SU-DHL-6 (cell line): ENCODE results near the gene NCS1.

ENCODE experiments used
- H2AFZ ChIP-seq: fragments of 200-600 bp; sonication (generic); 2 replicates; pipeline ENCODE4 v1.6.1; 2014; ENCODE audit warnings: low read depth, mild to moderate bottlenecking, moderate library complexity, mixed read lengths, antibody characterized with exemption, low read length; ENCODE audit not compliant: severe bottlenecking
- H3F3A ChIP-seq: fragments of 200-600 bp; shearing (Covaris generic); 2 replicates; pipeline ENCODE4 v1.6.0; 2016; ENCODE audit warnings: antibody characterized with exemption, mild to moderate bottlenecking; ENCODE audit not compliant: insufficient read depth
- H3K27ac ChIP-seq: fragments of 200-600 bp; sonication (generic); 2 replicates; pipeline ENCODE4 v1.5.1; 2016; ENCODE audit warnings: low read depth, mild to moderate bottlenecking, low read length, moderate library complexity, mixed read lengths
- H3K27me3 ChIP-seq: fragments of 200-600 bp; sonication (generic), shearing (Covaris generic); 2 replicates; pipeline ENCODE4 v1.6.0; 2014; ENCODE audit warnings: mild to moderate bottlenecking, low read length
- H3K36me3 ChIP-seq: fragments of 200-600 bp; sonication (generic); 2 replicates; pipeline ENCODE4 v1.6.1; 2014; ENCODE audit warnings: mild to moderate bottlenecking, low read length, mixed read lengths
- H3K4me2 ChIP-seq: fragments of 300-600, 200-600 bp; shearing (Covaris generic), sonication (generic); 2 replicates; pipeline ENCODE4 v1.6.0; 2014; ENCODE audit warnings: low read length, low read depth, mild to moderate bottlenecking; ENCODE audit not compliant: poor library complexity, severe bottlenecking
- H3K4me3 ChIP-seq: fragments of 200-600 bp; sonication (generic); 2 replicates; pipeline ENCODE4 v1.5.1; 2014; ENCODE audit warnings: antibody characterized with exemption, low read length, mild to moderate bottlenecking, mixed read lengths; ENCODE audit not compliant: insufficient read depth, poor library complexity, severe bottlenecking
- H3K79me2 ChIP-seq: fragments of 200-600 bp; sonication (generic); 2 replicates; pipeline ENCODE4 v1.6.1; 2014; ENCODE audit warnings: mild to moderate bottlenecking, low read length, moderate library complexity; ENCODE audit not compliant: insufficient read depth
- H3K9ac ChIP-seq: fragments of 200-600 bp; sonication (generic); 2 replicates; pipeline ENCODE4 v1.7.0; 2014; ENCODE audit warnings: mild to moderate bottlenecking, low read length
- H3K9me2 ChIP-seq: fragments of 200-600 bp; sonication (generic); replicated peaks from 2 replicates; pipeline ENCODE4 v1.6.1; 2014; ENCODE audit warnings: low read length; ENCODE audit not compliant: insufficient read depth
- H3K9me3 ChIP-seq: fragments of 200-600 bp; sonication (generic); 2 replicates; pipeline ENCODE4 v1.6.1; 2014; ENCODE audit warnings: low read length, mixed read lengths; ENCODE audit not compliant: insufficient read depth
- H4K20me1 ChIP-seq: fragments of 200-600 bp; sonication (generic); 2 replicates; pipeline ENCODE4 v1.6.1; 2014; ENCODE audit warnings: low read depth, mild to moderate bottlenecking, antibody characterized with exemption, low read length, moderate library complexity, mixed read lengths
- CTCF ChIP-seq: fragments of 200-600 bp; sonication (generic); IDR thresholded peaks from one replicate; pipeline ENCODE4 v1.5.1; 2017; ENCODE audit warnings: antibody characterized with exemption, mild to moderate bottlenecking, low read length, moderate library complexity; ENCODE audit not compliant: insufficient read depth, poor library complexity, severe bottlenecking
- EZH2phosphoT487 ChIP-seq: fragments of 200-600 bp; sonication (generic), shearing (Covaris generic); conservative IDR thresholded peaks from 2 replicates; pipeline ENCODE4 v1.6.1; 2018; ENCODE audit warnings: mild to moderate bottlenecking, antibody characterized with exemption, low read length, moderate library complexity, mixed read lengths

The NCS1 gene

GRCh38 chr9:130225071-130225470 lies 52.9 kb downstream of the NCS1 start:
- Histone ChIP-seq H4K20me1 (no peaks in the 10 kb centered on the region), H3K9ac (no peak overlapping the region), H3K27me3 (no peaks in the 10 kb centered on the region), H3K9me3 (no peaks in the 10 kb centered on the region), H3K36me3 (no peaks in the 10 kb centered on the region), H3F3A (no peaks in the 10 kb centered on the region), H3K4me3 (no peak overlapping the region), H2AFZ (no peak overlapping the region), H3K9me2 (no peaks in the 10 kb centered on the region), H3K4me2 (no peak overlapping the region), H3K27ac (no peak overlapping the region), H3K79me2 (no peaks in the 10 kb centered on the region)
- TF ChIP-seq EZH2phosphoT487 (no peak), CTCF (no peak)

GRCh38 chr9:130225586-130225985 lies 53.4 kb downstream of the NCS1 start:
- no peaks in the 10 kb centered on the region for H4K20me1 ChIP-seq
- H3K9me2 ChIP-seq = no peaks in the 10 kb centered on the region
- no peak for TF ChIP-seq EZH2phosphoT487
- TF ChIP-seq CTCF = no peak
- no peaks in the 10 kb centered on the region for H3K9me3 ChIP-seq
- H3F3A ChIP-seq = no peaks in the 10 kb centered on the region
- H3K27ac ChIP-seq = no peak overlapping the region
- no peak overlapping the region for H3K4me2 ChIP-seq
- no peak overlapping the region for H3K4me3 ChIP-seq
- H3K9ac ChIP-seq = no peak overlapping the region
- H3K27me3 ChIP-seq = no peaks in the 10 kb centered on the region
- H3K36me3 ChIP-seq = no peaks in the 10 kb centered on the region
- H2AFZ ChIP-seq = no peak overlapping the region
- H3K79me2 ChIP-seq = no peaks in the 10 kb centered on the region

- no peak overlapping the region for H3K9ac ChIP-seq
- no peak overlapping the region for H3K4me3 ChIP-seq
- H3K79me2 ChIP-seq = no peaks in the 10 kb centered on the region
- H3K36me3 ChIP-seq = no peaks in the 10 kb centered on the region
- no peaks in the 10 kb centered on the region for H3K27me3 ChIP-seq
- H2AFZ ChIP-seq = no peak overlapping the region
- TF ChIP-seq CTCF = no peak
- no peak for TF ChIP-seq EZH2phosphoT487
- H3F3A ChIP-seq = no peaks in the 10 kb centered on the region
- H3K9me2 ChIP-seq = no peaks in the 10 kb centered on the region
- H4K20me1 ChIP-seq = no peaks in the 10 kb centered on the region
- no peak overlapping the region for H3K4me2 ChIP-seq
- no peaks in the 10 kb centered on the region for H3K9me3 ChIP-seq
- no peak overlapping the region for H3K27ac ChIP-seq
Observed at GRCh38 chr9:130226112-130226511, 53.9 kb downstream of the NCS1 start.

GRCh38 chr9:130227833-130228232 lies 55.6 kb downstream of the NCS1 start:
- no peak overlapping the region for H3K4me3 ChIP-seq
- no peak overlapping the region for H2AFZ ChIP-seq
- no peak overlapping the region for H3K27ac ChIP-seq
- TF ChIP-seq CTCF = no peak
- TF ChIP-seq EZH2phosphoT487 = no peak
- H3K27me3 ChIP-seq = no peaks in the 10 kb centered on the region
- no peaks in the 10 kb centered on the region for H3F3A ChIP-seq
- no peaks in the 10 kb centered on the region for H3K9me3 ChIP-seq
- H3K9me2 ChIP-seq = no peaks in the 10 kb centered on the region
- no peaks in the 10 kb centered on the region for H3K79me2 ChIP-seq
- H4K20me1 ChIP-seq = no peaks in the 10 kb centered on the region
- no peak overlapping the region for H3K9ac ChIP-seq
- no peak overlapping the region for H3K4me2 ChIP-seq
- no peaks in the 10 kb centered on the region for H3K36me3 ChIP-seq
